Mucosa of rectum (tissue), 2 donors: Measurements from ENCODE around the gene RHOBTB3.
A peak's percentile ranks its signal among the peaks of the same experiment; 100 is the strongest.

Source experiments
- H3K27ac ChIP-seq, 2 donors: one replicate each; pipeline ENCODE4 v1.7.0; 2013; ENCODE audit warnings: inconsistent platforms in 2 of 2, low read depth in 2 of 2, low read length in 2 of 2
- H3K27me3 ChIP-seq, 2 donors: one replicate each; pipeline ENCODE4 v1.7.0; 2013; ENCODE audit warnings: low read length in 2 of 2; ENCODE audit not compliant: control insufficient read depth in 2 of 2, insufficient read depth in 2 of 2
- H3K36me3 ChIP-seq, 2 donors: one replicate each; pipeline ENCODE4 v1.7.0; 2013; ENCODE audit warnings: low read length in 2 of 2; ENCODE audit not compliant: control insufficient read depth in 2 of 2, insufficient read depth in 2 of 2
- H3K4me1 ChIP-seq, 2 donors: one replicate each; pipeline ENCODE4 v1.7.0; 2013; ENCODE audit warnings: low read length in 2 of 2, mild to moderate bottlenecking in 1 of 2; ENCODE audit not compliant: control insufficient read depth in 2 of 2, insufficient read depth in 2 of 2
- H3K4me3 ChIP-seq, 2 donors: one replicate each; pipeline ENCODE4 v1.7.0; 2013; ENCODE audit warnings: low read length in 2 of 2
- H3K9ac ChIP-seq, 2 donors: one replicate each; pipeline ENCODE4 v1.7.0; 2013; ENCODE audit warnings: low read length in 2 of 2, low read depth in 1 of 2, mild to moderate bottlenecking in 1 of 2
- H3K9me3 ChIP-seq, 2 donors: one replicate each; pipeline ENCODE4 v1.7.0; 2013; ENCODE audit warnings: low read length in 2 of 2; ENCODE audit not compliant: control insufficient read depth in 2 of 2
- donor health status: healthy.
- donor health status: Normal muscosa, but diverticular disease.

The RHOBTB3 gene

DNA sequence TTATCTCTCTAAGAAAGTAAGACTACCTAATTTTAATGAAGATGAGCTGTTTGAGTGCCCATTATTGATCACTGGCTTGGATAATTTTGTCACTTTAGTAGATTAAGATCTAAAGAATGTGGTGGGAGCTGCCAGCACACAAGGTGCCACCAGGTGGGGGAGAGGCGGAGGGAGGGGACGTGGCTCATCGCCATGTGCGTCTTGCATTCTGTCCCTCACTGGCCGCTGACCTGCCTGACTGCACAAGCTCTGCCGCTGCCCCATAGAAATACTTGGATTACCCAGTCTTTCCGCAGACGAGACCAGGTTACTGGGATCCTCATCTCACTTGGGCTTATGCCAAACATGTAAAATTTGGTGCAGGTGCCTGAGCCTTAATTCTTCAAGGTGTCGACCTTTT is 37.6 kb downstream of the RHOBTB3 start:
- H3K27ac ChIP-seq, result no peak overlapping the region
- no peak overlapping the region for H3K4me3 ChIP-seq
- no peaks in the 10 kb centered on the region for H3K27me3 ChIP-seq
- H3K36me3 ChIP-seq, result peaks cover 0 to 10% of the 10 kb centered on the region in 2 donors
- H3K4me1 ChIP-seq, result no peaks in the 10 kb centered on the region
- no peaks in the 10 kb centered on the region for H3K9me3 ChIP-seq
- no peak overlapping the region for H3K9ac ChIP-seq

DNA sequence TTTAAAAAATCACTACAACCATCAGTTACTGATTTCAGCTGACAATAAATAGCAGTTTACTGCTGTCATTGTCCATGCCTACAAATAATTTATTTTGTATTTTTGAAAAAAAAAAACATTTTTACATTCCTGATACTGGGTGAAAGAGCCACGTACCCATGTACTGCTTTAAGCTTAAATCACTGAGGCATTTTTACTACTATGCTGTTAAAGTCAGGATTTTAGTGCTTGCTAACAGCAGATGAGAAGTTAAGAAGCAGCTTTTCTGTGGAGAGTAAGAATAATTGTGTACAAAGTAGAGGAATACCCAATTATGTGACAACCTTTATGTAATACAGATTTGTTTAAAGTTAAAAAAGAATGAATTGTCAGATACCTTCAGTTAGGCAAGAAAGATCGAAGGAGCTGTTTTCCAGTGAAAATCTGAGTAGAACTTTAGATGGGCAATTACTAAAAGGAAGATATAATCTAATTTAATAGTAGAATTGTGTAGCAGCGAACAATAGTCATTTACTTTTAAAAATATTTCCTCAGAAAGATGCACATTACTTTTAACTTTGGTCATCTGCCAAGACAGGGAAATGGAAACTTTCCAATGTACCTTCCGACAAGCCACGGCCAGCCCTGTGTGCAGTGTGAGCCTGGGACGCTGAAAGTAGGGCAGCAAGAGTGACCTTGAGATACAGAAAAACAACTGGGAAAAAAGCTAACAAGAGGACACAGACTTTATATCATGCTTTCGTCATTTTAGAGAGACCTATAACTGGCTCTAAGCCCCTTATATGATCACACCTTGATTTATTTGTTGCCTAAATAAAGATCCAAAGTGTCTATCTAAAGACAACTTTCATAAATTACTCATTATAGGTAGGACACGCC is 39.9 kb downstream of the RHOBTB3 start:
- Histone ChIP-seq H3K27me3 (no peaks in the 10 kb centered on the region), H3K4me1 (no peaks in the 10 kb centered on the region), H3K9me3 (no peaks in the 10 kb centered on the region), H3K27ac (no peak overlapping the region), H3K9ac (no peak overlapping the region), H3K36me3 (peaks cover 0 to 6% of the 10 kb centered on the region in 2 donors), H3K4me3 (no peak overlapping the region)

DNA sequence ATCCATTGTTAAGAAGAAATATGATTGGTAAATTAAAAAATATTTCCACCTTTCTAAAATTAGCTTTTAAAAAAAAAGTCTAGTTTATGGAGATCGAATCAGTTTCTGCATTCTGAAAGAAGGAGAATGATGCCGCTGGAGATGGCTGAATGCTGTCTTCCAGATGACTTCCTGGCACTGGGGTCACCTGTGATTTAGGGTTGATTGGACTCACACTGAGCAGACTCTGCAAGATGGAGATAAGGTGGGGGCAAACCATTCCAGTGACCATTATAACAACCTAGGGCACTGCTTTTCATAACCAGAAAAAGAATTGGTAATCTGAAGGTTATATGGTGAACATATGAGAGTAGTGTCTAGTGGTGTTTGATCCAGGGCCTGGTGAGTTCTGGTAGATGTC is 40.8 kb downstream of the RHOBTB3 start:
- Histone ChIP-seq H3K9me3 (no peaks in the 10 kb centered on the region), H3K36me3 (peaks cover 0 to 6% of the 10 kb centered on the region in 2 donors), H3K27ac (no peak overlapping the region), H3K4me3 (no peak overlapping the region), H3K9ac (no peak overlapping the region), H3K4me1 (no peaks in the 10 kb centered on the region), H3K27me3 (no peaks in the 10 kb centered on the region)

DNA sequence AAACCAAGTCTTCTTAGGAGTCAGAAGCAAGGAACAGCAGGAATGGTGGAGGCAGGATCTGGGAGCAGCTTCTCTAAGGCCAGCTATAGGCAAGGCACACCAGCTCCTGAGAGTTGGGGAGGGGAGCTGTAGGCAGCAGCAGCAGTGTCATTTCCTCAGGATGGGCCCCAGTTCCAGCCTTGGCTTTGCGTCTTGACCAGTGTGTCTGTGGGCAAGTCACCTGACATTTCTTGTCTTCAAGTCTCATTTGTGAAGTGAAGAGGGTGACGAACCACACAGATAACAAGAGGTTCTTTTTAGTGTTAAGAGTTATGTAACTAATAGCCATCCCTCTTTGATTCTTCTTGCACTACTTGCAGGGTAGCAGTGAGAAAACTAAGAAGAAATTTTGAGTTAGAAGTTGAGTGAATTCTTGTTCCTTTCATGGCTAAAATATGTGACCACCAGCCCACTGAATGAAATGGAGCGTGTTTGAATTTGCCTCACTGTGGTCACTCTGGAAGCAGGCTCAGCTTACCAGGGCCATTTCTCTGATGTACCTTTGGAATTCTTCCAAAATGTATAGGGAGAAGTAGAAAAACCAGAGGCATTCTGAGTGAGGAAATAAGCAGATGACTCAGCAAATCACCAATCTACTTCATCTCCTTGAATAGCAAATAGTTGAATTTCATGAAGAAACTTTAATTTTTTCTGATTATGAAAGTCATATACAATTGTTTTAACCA is 42.4 kb downstream of the RHOBTB3 start:
- peaks cover 0 to 6% of the 10 kb centered on the region in 2 donors for H3K36me3 ChIP-seq
- H3K27ac ChIP-seq, result no peak overlapping the region
- H3K4me1 ChIP-seq, result no peaks in the 10 kb centered on the region
- no peaks in the 10 kb centered on the region for H3K9me3 ChIP-seq
- H3K27me3 ChIP-seq, result no peaks in the 10 kb centered on the region
- no peak overlapping the region for H3K9ac ChIP-seq
- no peak overlapping the region for H3K4me3 ChIP-seq

DNA sequence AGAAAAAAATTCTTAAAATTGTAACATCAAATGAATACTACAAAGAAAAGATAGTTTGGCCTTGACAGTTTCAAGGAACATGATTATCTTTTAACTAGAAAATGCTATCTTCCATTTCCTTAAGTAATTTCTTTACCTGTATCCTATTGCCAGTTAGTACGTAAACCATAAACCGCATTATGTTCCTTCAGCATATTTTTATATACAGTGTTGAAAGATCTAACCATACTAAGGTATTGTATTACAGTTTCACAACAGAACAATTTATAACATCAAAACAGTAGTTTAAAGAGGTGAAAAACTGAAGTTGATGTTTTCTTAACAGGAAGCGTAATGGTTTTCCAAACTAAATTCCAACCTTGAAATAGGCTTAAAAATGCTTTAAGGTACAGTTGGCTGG is 46.3 kb downstream of the RHOBTB3 start:
- no peak overlapping the region for H3K4me3 ChIP-seq
- no peaks in the 10 kb centered on the region for H3K36me3 ChIP-seq
- H3K9ac ChIP-seq, result no peak overlapping the region
- H3K4me1 ChIP-seq, result peaks cover 2 to 4% of the 10 kb centered on the region in 2 donors
- H3K27ac ChIP-seq, result no peak overlapping the region
- no peaks in the 10 kb centered on the region for H3K9me3 ChIP-seq
- H3K27me3 ChIP-seq, result no peaks in the 10 kb centered on the region

DNA sequence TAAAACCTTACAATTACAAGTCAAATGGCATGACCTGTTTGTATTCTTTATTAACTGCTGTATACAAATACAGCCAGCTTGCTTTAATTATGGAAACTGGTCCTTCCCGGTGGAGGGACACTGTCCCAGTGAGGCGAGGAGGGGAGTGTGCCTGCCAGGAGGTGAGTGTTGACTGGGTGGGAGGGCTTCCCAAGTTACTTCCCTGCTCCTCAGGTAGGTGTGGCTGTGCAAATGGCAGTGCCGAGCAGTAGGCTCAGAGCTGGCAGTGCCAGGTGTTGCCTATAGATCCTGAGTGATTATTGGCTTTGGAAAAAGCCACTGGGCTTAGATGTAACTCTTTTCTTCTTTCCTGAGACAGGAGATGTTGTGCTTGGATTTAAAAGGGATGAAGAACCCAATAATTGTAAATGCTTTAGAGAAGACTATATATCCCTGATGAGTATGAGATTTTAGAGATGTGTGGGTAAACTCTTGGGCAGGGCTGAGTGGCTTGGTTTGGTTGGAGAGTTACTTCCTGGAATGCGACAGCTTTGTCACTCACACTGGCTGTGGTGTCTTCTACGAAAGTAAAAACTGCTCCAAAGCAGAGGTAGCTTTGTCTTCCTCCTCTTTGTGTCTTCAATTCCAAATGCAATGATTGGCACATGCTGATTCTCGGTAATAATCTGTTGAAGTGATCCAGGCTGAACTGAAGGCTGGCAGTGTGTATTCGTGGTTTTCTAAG is 47.7 kb downstream of the RHOBTB3 start:
- peaks cover 2 to 4% of the 10 kb centered on the region in 2 donors for H3K4me1 ChIP-seq
- peak overlapping the region in 1 of 2 donors; percentile 23 for H3K27ac ChIP-seq
- no peak overlapping the region for H3K4me3 ChIP-seq
- no peak overlapping the region for H3K9ac ChIP-seq
- no peaks in the 10 kb centered on the region for H3K9me3 ChIP-seq
- peaks cover 0 to 3% of the 10 kb centered on the region in 2 donors for H3K36me3 ChIP-seq
- no peaks in the 10 kb centered on the region for H3K27me3 ChIP-seq

DNA sequence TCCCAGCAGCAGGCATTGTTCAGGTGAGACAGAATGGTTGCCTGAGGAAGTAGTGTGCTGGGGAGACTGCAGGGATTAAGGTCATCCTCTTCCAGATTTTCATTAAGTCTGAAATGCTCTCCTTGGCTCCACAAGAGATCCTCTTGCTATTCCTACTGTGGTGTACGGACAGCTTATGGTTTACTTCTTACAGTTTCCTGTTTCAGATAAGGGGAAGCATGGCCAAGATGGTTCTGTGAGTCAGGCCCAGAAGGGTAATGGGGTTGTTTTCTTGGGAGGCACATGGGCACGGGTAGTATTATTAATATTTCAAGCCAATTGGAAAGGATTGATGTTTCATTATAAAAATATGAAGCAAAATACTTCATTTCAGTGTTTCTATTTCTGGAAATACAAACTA is 48.5 kb downstream of the RHOBTB3 start:
- Histone ChIP-seq H3K36me3 (peaks cover 5 to 6% of the 10 kb centered on the region in 2 donors), H3K4me3 (no peak overlapping the region), H3K9me3 (no peaks in the 10 kb centered on the region), H3K27me3 (no peaks in the 10 kb centered on the region), H3K9ac (no peak overlapping the region), H3K4me1 (peaks cover 2 to 4% of the 10 kb centered on the region in 2 donors), H3K27ac (peak overlapping the region in 1 of 2 donors; percentile 23)

DNA sequence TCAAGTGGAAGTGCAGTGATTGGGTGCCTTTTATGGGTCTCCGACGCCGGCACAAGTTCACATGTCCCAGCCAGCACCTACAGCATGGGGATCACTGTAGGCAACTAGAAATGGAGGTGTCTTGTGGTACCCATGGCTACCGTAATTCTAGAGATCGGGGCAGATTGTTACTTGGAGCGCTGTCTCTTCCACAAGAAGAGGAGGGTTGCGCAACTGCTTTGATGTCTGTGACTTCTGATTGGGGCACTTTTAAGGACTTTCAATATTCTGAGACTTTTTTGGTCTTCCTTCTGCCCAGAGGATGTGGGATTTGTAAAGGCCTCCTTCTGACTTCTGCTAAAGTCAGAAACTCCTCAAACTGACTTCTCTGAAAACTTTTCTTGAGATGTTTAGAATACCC is 49.5 kb downstream of the RHOBTB3 start:
- no peaks in the 10 kb centered on the region for H3K9me3 ChIP-seq
- H3K4me1 ChIP-seq, result peaks cover 2 to 4% of the 10 kb centered on the region in 2 donors
- H3K4me3 ChIP-seq, result no peak overlapping the region
- no peak overlapping the region for H3K27ac ChIP-seq
- no peaks in the 10 kb centered on the region for H3K27me3 ChIP-seq
- H3K36me3 ChIP-seq, result peaks cover 10 to 11% of the 10 kb centered on the region in 2 donors
- no peak overlapping the region for H3K9ac ChIP-seq

DNA sequence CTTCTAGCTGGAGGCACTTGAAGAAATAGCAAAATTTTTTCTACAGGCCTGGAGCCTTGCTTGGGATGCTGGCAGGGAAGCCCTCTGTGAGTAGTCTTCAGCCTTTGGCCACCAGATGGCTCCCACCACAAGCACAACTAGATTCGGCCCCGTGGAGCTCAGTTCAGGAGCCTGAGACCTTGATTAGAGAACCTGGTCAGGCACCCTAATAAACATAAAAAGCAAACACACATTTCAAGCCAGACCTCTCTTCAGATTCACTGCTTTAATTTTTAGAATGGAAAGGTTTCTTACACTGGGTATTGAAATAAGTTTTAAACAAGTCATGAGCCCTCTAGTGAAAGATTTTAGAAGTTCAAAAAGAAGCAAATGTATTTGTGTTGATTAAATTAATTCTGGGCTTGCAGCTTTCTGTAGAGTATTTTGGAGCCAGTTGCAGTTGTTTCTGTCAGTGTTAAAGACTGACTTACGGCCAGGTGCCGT is 50.0 kb downstream of the RHOBTB3 start:
- no peaks in the 10 kb centered on the region for H3K27me3 ChIP-seq
- peaks cover 2 to 4% of the 10 kb centered on the region in 2 donors for H3K4me1 ChIP-seq
- peak overlapping the region in 1 of 2 donors; percentile 13 for H3K27ac ChIP-seq
- peaks cover 10 to 11% of the 10 kb centered on the region in 2 donors for H3K36me3 ChIP-seq
- H3K9me3 ChIP-seq, result no peaks in the 10 kb centered on the region
- peak overlapping the region in 1 of 2 donors; percentile 42 for H3K9ac ChIP-seq
- H3K4me3 ChIP-seq, result no peak overlapping the region
